Measurements from ENCODE around the gene TEAD4.

TEAD4 gene

GRCh38 chr12:2959192-2959504 lies at the start of gene TEAD4:
Gene TEAD4, plus strand, starts transcription at chr12:2959397.
- no peak for DNase-seq

- no peak for DNase-seq
Measured at GRCh38 chr12:2912216-2912575, 47.0 kb upstream of the TEAD4 start.

GRCh38 chr12:2919249-2919648 lies 39.9 kb upstream of the TEAD4 start:
- DNase-seq: no peak

- no peak for DNase-seq
Measured at GRCh38 chr12:2922329-2922728, 36.9 kb upstream of the TEAD4 start.

- no peak for DNase-seq
Measured at GRCh38 chr12:2923057-2923456, 36.1 kb upstream of the TEAD4 start.

GRCh38 chr12:2924019-2924418 lies 35.2 kb upstream of the TEAD4 start:
- no peak for DNase-seq

- no peak for DNase-seq
Measured at GRCh38 chr12:2925322-2925995, 33.7 kb upstream of the TEAD4 start.

- DNase-seq: no peak
Measured at GRCh38 chr12:2930865-2931264, 28.3 kb upstream of the TEAD4 start.

- DNase-seq: no peak
Measured at GRCh38 chr12:2933586-2933985, 25.6 kb upstream of the TEAD4 start.

- no peak for DNase-seq
Measured at GRCh38 chr12:2934371-2934770, 24.8 kb upstream of the TEAD4 start.

- no peak for DNase-seq
Measured at GRCh38 chr12:2936301-2936700, 22.9 kb upstream of the TEAD4 start.

GRCh38 chr12:2937500-2937899 lies 21.7 kb upstream of the TEAD4 start:
- DNase-seq: no peak

- no peak for DNase-seq
Measured at GRCh38 chr12:2939191-2939590, 20.0 kb upstream of the TEAD4 start.

GRCh38 chr12:2940564-2940963 lies 18.6 kb upstream of the TEAD4 start:
- DNase-seq: no peak

- DNase-seq: no peak
Measured at GRCh38 chr12:2941524-2941923, 17.7 kb upstream of the TEAD4 start.

GRCh38 chr12:2944401-2945047 lies 14.7 kb upstream of the TEAD4 start:
- DNase-seq: peak; percentile 25

- DNase-seq: no peak
Measured at GRCh38 chr12:2949411-2949810, 9.8 kb upstream of the TEAD4 start.

- DNase-seq: no peak
Measured at GRCh38 chr12:2955888-2956287, 3.3 kb upstream of the TEAD4 start.

- DNase-seq: no peak
Measured at GRCh38 chr12:2957816-2958431, 1.3 kb upstream of the TEAD4 start.

- no peak for DNase-seq
Measured at GRCh38 chr12:2958432-2959191, 585 bp upstream of the TEAD4 start.

GRCh38 chr12:2959505-2960389 lies 550 bp downstream of the TEAD4 start:
- DNase-seq: no peak

GRCh38 chr12:2960390-2960956 lies 1.3 kb downstream of the TEAD4 start:
- no peak for DNase-seq

All from NCI-H1092 (cell line).